Kidney capillary endothelial cell (primary cell): ENCODE measurements around the gene ELP1.
"Not testable (repeated sequence)": the region's sequence is repeated elsewhere in the genome, so short reads cannot be mapped to it uniquely, and the experiment has no call there.

ENCODE experiments used
- DNase-seq: peaks from one replicate; pipeline ENCODE4 v3.0.0-alpha.2; 2018; ENCODE audit warnings: low spot score

The ELP1 gene

GRCh38 chr9:108933231-108933717, 650 bp downstream of the ELP1 start:
- no peak for DNase-seq

DNA sequence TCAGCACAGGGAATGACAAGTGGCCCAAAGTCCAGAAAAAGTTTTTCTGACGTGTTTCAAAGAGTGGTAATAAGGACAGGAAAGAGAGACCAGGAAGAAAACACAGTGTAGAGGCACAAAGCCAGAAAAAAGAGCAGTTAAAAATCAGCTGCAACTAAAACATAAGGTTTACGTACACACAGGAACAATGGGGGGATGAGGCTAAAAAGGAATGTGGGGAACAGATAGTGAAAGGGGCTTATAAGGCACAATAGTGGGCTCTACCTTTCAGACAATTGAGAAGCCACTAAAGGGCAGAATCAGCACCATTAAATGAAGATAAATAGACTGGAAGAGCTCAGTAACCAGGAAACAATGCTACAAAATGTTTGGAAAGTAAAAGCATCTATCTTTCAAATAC, 5.5 kb downstream of the ELP1 start:
- DNase-seq: no peak

DNA sequence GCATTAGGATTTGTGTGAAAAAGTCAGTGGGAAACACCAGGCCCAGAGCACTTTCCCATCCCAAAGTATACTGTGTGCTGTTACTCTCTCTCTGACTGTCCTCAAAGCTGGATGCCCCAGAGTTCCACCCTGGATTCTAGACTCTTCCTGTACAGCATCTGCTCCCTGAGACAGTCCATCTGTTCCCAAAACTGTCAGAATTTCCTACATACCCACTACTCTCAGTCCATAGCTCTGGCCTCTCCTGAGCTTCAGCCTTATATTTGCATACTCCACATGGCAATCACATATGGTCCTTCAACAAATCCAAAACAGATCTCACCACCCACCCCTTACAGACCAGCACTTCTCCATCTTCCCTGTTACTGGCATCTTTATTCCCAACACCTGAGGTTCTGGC, 9.5 kb downstream of the ELP1 start:
- DNase-seq: no peak

DNA sequence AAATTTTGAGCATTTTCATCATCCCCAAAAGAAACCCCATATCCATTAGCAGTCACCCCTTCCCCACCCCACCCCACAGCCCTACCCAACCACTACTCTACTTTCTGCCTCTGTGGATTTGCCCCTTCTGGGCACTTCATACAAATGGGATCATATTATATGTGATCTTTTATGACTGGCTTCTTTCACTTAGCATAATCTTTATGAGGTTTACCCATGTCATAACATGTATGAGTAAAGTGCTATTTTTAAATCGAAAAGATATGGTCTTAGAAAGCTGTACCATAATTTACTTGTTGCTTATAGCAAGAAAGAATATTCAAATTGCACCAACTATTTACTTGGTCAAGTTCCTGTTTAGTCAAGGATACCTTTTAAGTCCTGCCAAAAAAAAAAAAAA, 12.7 kb downstream of the ELP1 start:
- no peak for DNase-seq

DNA sequence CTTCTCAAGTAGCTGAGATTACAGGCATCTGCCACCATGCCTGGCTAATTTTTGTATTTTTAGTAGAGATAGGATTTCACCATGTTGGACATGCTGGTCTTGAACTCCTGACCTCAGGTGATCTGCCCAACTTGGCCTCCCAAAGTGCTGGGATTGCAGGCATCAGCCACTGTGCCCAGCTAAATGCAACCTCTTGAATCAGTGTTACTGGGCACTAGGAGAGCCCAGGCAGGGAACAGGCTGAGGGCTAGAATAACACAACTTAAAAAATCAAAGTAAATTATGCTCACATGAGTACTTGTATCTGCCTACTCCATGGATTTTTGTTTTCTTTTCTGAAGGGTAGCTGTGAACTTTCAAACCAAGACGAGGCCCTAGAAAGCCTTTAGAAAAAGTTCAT, 13.5 kb downstream of the ELP1 start:
- not testable (repeated sequence) for DNase-seq

DNA sequence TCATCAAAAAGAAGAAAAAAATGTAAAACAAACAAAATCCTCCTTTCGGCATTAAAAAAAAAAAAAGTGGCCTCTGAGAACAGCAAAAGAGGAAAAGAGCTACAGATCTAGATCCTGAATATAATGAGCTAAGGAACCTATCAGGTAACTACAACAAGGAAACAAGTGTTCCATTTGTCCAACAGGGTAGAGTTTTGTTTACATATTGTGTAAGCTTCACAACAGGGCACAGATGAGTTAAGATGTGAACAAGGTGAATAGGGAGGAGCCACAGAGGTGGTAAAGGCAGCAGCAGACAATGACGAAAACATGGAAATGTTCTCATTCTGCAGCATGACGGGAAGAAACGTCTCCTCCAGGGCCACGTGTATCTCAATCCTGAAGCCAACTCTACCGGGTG, 14.4 kb downstream of the ELP1 start:
- DNase-seq: no peak

DNA sequence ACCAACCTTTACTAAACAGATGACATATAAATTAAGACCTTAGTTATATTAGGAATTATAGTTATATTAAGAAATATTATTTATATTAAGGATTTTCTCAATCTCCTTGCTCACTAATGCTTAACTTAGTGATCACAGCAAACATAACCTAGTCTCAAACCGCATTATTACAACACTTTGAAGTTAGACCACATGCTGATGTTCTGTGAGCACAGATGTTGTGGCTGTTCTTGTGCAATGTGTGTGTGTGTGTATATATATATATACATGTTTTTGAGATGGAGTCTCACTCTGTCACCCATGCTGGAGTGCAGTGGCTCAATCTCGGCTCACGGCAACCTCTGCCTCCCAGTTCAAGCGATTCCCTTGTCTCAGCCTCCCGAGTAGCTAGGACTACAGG, 20.5 kb downstream of the ELP1 start:
- no peak for DNase-seq

GRCh38 chr9:108911820-108912219, 22.1 kb downstream of the ELP1 start:
- DNase-seq: no peak

- no peak for DNase-seq
Measured at GRCh38 chr9:108910914-108911313, 23.0 kb downstream of the ELP1 start.

DNA sequence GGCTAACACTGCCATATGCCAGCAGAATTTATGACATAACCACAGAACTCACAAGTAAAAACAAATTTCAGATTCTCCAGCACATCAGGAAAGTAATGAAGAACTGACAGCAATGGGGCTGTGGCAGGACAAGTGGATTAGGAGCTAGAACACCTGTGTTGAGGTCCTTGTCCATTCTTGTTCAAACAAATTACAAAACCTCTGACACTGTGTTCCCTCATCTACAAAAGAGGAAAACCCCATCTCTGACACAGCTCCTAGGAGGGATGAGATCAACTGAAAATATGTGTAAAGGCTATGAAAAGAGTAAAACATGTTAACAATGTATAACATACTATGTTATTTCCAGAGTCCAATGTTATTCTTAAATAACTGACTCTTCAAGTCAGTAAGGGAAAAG, 23.5 kb downstream of the ELP1 start:
- DNase-seq: no peak

DNA sequence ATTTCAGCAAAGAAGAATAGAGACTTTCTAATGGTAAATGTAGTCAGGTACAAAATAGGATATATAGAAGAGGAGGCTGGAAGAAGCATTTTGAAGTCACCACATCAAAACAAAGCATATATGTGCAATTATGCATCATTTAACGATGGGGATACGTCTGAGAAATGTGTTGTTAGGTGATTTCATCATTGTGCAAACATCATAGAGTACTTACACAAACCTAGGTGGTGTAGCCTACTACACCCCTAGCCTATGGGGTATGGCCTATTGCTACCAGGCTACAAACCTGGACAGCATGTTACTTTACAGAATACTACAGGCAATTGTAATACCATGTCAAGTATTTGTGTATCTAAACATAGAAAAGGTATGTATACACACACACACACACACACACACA, 28.4 kb downstream of the ELP1 start:
- no peak for DNase-seq

DNA sequence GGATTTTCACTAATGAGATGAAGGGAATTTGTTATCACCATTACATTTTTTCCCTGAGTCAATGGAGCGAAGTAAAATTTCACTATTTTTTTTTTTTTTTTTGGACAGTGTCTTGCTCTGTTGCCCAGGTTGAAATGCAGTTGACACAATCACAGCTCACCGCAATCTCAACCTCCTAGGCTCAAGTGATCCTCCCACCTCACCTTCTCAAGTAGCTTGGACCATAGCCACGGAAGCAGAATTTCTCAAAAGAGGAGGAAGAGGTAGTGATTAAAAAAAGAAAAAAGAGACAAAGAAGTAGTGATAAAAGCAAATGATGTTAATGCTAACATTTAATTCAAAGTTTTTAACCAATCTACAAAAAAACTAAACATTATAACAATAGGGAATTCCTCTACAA, 29.8 kb downstream of the ELP1 start:
- no peak for DNase-seq

DNA sequence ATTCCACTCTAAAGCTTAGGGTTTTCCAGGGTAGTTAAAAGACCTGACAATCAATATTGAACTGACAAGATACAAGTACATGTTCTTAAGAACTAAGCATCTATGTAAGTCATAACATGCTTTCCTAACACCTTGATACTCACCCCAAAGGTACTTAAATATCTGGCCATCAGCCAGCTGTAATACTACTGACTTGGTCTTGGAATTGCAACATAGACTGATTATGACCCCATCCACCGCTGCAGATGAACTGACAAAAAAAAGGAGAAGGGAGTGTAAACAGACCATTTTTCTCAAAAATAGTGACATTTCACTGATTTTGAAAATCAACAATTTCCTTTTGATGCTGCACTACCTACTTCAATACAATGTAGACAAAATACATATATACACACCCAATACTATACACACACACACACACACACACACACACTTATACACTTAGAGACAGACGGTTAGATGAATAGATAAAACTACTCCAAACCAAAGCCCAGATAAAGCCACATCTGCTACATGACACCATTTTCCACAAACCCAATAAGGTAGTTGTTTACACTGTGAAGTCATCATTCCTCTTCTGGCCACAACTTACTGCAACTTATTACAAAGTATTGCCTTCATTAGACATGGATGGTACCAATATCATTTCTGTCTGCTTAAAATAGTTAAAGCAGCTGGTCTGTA, 30.4 kb downstream of the ELP1 start:
- DNase-seq: no peak

DNA sequence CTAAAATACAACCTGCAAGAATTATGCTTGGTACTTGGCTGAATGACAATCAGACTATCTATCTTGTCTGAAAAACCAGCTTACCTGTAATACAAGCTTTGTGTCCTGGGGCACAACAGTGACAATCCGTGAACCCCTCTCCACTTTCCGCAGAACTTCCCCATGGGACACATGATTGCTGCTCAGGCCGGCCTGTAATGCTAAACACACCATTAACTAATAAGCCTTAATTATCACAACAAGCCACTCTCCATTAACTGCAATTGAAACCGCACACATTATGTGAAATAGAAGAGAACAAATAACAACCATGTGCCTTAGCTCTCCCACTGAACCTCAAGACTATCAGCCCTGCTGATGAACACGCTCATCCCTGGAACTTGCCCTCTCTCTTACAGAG, 33.7 kb downstream of the ELP1 start:
- no peak for DNase-seq

GRCh38 chr9:108899023-108899695, 34.8 kb downstream of the ELP1 start:
- not testable (repeated sequence) for DNase-seq

- DNase-seq: no peak
Measured at GRCh38 chr9:108897324-108898096, 36.4 kb downstream of the ELP1 start.

- DNase-seq: no peak
Measured at GRCh38 chr9:108894225-108894997, 39.5 kb downstream of the ELP1 start.

DNA sequence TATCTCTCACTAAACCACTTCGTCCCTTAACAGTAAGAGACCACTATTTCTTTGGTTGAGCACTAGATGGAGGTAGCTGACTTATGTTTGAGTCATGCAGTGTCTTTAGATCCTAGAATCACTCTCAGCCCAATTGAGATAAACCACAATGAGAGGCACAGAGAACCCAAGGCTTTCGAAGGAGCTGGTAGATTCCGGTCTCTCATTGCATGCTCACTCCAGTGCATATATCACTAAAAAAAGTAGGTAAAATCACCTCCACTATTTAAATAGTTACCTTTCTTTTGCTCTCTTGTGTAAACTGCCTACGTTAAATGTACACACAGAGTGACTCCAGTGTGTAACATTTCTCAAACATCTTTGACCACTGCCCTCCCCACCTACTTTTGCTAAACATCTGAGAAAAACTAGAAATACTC, 44.3 kb downstream of the ELP1 start:
- no peak for DNase-seq

DNA sequence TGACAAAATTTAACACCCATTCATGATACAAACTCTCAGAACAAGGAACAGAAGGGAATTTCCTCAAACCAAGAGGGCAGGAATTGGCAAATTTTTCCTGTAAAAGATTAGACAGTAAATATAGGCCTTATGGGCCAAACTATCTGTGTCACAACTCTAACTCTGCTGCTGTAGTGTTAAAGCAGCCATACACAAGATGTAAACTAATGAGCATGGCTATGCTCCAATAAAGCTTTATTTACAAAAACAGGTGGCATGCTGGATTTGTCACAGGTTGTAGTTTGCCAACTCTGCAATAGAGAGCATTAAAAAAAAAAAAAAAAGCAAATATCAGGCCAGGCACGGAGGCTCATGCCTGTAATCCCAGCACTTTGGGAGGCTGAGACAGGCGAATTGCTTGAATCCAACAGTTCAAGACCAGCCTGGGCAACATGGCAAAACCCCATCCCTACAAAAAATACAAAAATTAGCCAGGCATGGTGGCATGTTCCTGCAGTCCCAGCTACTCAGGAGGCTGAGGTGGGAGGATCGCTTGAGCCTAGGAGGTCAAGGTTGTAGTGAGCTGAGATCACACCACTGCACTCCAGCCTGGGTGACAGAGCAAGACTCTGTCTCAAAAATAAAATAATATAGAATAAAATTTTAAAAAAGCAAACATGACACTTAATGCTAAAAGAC, 47.2 kb downstream of the ELP1 start:
- not testable (repeated sequence) for DNase-seq

GRCh38 chr9:108885643-108886348, 48.1 kb downstream of the ELP1 start:
- peak; percentile 47 for DNase-seq

- no peak for DNase-seq
Measured at GRCh38 chr9:108884701-108885100, 49.2 kb downstream of the ELP1 start.
